Neural progenitor cell (in vitro differentiated cells): Measurements from ENCODE around the gene KIFBP.

ENCODE experiments used
- EZH2phosphoT487 ChIP-seq: fragments of 200-600 bp; sonication (generic); IDR thresholded peaks from 2 replicates; pipeline ENCODE4 v1.6.1; 2017; ENCODE audit warnings: antibody characterized with exemption
- TF ChIP-seq, protein P1 (sequence below): fragments of 200-600 bp; sonication (generic); IDR thresholded peaks from 2 replicates; pipeline ENCODE4 v1.5.1; 2017; ENCODE audit warnings: antibody characterized with exemption, mild to moderate bottlenecking

DNA sequence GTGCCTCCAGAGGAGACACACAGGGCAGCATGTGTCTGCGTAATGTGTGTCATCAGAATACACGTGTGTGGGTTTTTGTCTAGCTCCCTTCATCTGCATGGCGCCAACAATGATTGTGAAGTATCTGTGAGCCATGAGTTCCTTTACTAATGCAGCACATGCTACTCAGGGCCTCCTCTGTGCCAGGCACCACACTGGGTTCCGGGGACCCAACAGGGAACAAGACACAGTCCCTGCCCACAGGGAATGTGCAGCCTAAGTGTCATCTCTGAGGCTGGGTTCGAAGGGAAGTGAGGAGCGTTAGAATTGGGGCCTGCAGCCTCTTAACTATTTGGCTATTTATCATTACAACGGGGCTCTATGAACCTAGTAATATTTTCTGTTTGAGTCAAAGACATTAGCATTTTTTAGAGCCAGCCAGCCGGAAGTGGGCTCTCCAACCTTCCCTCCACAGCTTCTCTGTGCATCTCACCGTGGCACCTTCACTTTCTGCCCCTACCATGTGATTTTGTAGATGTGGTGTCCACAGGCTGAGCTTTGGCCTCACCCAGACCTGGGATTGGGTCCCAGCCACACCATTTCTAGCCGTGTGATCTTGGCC is 55.4 kb downstream of the KIFBP start:
- TF ChIP-seq, protein P1, sequence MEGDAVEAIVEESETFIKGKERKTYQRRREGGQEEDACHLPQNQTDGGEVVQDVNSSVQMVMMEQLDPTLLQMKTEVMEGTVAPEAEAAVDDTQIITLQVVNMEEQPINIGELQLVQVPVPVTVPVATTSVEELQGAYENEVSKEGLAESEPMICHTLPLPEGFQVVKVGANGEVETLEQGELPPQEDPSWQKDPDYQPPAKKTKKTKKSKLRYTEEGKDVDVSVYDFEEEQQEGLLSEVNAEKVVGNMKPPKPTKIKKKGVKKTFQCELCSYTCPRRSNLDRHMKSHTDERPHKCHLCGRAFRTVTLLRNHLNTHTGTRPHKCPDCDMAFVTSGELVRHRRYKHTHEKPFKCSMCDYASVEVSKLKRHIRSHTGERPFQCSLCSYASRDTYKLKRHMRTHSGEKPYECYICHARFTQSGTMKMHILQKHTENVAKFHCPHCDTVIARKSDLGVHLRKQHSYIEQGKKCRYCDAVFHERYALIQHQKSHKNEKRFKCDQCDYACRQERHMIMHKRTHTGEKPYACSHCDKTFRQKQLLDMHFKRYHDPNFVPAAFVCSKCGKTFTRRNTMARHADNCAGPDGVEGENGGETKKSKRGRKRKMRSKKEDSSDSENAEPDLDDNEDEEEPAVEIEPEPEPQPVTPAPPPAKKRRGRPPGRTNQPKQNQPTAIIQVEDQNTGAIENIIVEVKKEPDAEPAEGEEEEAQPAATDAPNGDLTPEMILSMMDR: no peak
- TF ChIP-seq EZH2phosphoT487: no peak
